ENCODE results near the gene CADM2. TPM values are rescaled to one million over a fixed set of nuclear protein-coding genes. Genes with fewer than 3 reads are reported as not detected.

CADM2 gene
- total RNA-seq, 1 experiment from 2014 or later = not detected

GRCh38 chr3:86073799-86074198 lies 1115.0 kb downstream of the CADM2 start:
- Histone ChIP-seq H2AFZ (ENCODE audit: low read depth, low read length, poor library complexity, severe bottlenecking) (no peak overlapping the region), H4K20me1 (ENCODE audit: insufficient read depth) (no peaks in the 10 kb centered on the region), H3K4me3 (replicated peaks in 1 of 2; ENCODE audit: low read depth in 1 of 2, low read length in 2 of 2) (no peak overlapping the region), H3K79me2 (ENCODE audit: insufficient read depth, low read length) (no peaks in the 10 kb centered on the region), H3K36me3 (ENCODE audit: control insufficient read depth in 1 of 2, insufficient read depth in 2 of 2, low read length in 2 of 2) (no peaks in the 10 kb centered on the region), H3K9me3 (ENCODE audit: control insufficient read depth in 1 of 2, insufficient read depth in 1 of 2, low read depth in 1 of 2, low read length in 2 of 2) (peaks cover 10 to 16% of the 10 kb centered on the region in 2 experiments; a peak in 3 of 4 replicates), H3K27me3 (ENCODE audit: insufficient read depth, low read length) (no peaks in the 10 kb centered on the region), H3K27ac (ENCODE audit: low read depth, low read length) (no peak overlapping the region), H3K9me2 (ENCODE audit: insufficient read depth) (no peaks in the 10 kb centered on the region), H3K9ac (ENCODE audit: low read length) (no peak overlapping the region), H3K4me1 (ENCODE audit: control insufficient read depth in 1 of 2, insufficient read depth in 2 of 2, low read length in 2 of 2) (no peaks in the 10 kb centered on the region), H3K4me2 (ENCODE audit: low read length) (no peak overlapping the region)
- BruUV-seq (replicated peaks) = no TSS peak
- TF ChIP-seq, protein P1, sequence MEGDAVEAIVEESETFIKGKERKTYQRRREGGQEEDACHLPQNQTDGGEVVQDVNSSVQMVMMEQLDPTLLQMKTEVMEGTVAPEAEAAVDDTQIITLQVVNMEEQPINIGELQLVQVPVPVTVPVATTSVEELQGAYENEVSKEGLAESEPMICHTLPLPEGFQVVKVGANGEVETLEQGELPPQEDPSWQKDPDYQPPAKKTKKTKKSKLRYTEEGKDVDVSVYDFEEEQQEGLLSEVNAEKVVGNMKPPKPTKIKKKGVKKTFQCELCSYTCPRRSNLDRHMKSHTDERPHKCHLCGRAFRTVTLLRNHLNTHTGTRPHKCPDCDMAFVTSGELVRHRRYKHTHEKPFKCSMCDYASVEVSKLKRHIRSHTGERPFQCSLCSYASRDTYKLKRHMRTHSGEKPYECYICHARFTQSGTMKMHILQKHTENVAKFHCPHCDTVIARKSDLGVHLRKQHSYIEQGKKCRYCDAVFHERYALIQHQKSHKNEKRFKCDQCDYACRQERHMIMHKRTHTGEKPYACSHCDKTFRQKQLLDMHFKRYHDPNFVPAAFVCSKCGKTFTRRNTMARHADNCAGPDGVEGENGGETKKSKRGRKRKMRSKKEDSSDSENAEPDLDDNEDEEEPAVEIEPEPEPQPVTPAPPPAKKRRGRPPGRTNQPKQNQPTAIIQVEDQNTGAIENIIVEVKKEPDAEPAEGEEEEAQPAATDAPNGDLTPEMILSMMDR (IDR thresholded peaks at IDR 0.05 in 2 of 3, conservative IDR thresholded peaks at IDR 0.05 in 1 of 3; ENCODE audit: borderline replicate concordance in 1 of 3, insufficient read depth in 1 of 3, low read depth in 2 of 3, low read length in 2 of 3) = no peak
- TF ChIP-seq CBX3 (IDR thresholded peaks at IDR 0.05; ENCODE audit: low read depth) = no peak
- TF ChIP-seq, protein P2, sequence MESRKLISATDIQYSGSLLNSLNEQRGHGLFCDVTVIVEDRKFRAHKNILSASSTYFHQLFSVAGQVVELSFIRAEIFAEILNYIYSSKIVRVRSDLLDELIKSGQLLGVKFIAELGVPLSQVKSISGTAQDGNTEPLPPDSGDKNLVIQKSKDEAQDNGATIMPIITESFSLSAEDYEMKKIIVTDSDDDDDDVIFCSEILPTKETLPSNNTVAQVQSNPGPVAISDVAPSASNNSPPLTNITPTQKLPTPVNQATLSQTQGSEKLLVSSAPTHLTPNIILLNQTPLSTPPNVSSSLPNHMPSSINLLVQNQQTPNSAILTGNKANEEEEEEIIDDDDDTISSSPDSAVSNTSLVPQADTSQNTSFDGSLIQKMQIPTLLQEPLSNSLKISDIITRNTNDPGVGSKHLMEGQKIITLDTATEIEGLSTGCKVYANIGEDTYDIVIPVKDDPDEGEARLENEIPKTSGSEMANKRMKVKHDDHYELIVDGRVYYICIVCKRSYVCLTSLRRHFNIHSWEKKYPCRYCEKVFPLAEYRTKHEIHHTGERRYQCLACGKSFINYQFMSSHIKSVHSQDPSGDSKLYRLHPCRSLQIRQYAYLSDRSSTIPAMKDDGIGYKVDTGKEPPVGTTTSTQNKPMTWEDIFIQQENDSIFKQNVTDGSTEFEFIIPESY (IDR thresholded peaks at IDR 0.05; ENCODE audit: extremely low read depth, insufficient replicate concordance, low read length) = no peak
- TF ChIP-seq SRF (IDR thresholded peaks at IDR 0.05; ENCODE audit: low read depth) = no peak
- TF ChIP-seq EZH2 (IDR thresholded peaks at IDR 0.05) = no peak
- no peak for TF ChIP-seq REST (IDR thresholded peaks at IDR 0.05; ENCODE audit: low read depth)
- TF ChIP-seq, protein P3, sequence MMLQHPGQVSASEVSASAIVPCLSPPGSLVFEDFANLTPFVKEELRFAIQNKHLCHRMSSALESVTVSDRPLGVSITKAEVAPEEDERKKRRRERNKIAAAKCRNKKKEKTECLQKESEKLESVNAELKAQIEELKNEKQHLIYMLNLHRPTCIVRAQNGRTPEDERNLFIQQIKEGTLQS (IDR thresholded peaks at IDR 0.05) = no peak
- TF ChIP-seq ZFX (IDR thresholded peaks at IDR 0.05) = no peak
- no peak for TF ChIP-seq TCF7L2 (IDR thresholded peaks at IDR 0.05; ENCODE audit: borderline replicate concordance, extremely low read depth, insufficient read depth, insufficient read length)
- no peak for TF ChIP-seq MAX (IDR thresholded peaks at IDR 0.05)
- TF ChIP-seq EGR1 (IDR thresholded peaks at IDR 0.05; ENCODE audit: low read depth) = no peak
- TF ChIP-seq POLR2A (IDR thresholded peaks at IDR 0.05; ENCODE audit: borderline replicate concordance, extremely low read depth, insufficient read depth, insufficient read length) = no peak
- TF ChIP-seq POLR2AphosphoS5 (IDR thresholded peaks at IDR 0.05; ENCODE audit: low read depth, low read length) = no peak
- no peak for TF ChIP-seq CEBPB (IDR thresholded peaks at IDR 0.05; ENCODE audit: low read depth)
- no peak for TF ChIP-seq JUND (IDR thresholded peaks at IDR 0.05)
- no peak for TF ChIP-seq SP1 (IDR thresholded peaks at IDR 0.05; ENCODE audit: low read depth)
- no peak for TF ChIP-seq RAD21 (IDR thresholded peaks at IDR 0.05; ENCODE audit: low read depth)
- TF ChIP-seq FOSL1 (IDR thresholded peaks at IDR 0.05; ENCODE audit: low read depth) = no peak
- TF ChIP-seq YY1 (IDR thresholded peaks at IDR 0.05; ENCODE audit: extremely low read depth, insufficient replicate concordance, low read depth, low read length) = no peak
- RAD21 ChIA-PET (ENCODE audit: low non-redundant PET in 1 of 2, low total read pairs in 2 of 2, uncharacterized antibody in 2 of 2, unreplicated experiment in 2 of 2) = no interaction called here
- no peak for DNase-seq (ENCODE audit: low read depth, low spot score)
- intact Hi-C loops (cut with micrococcal nuclease) = loop anchor here (10.0 kb wide), 1 partner anchor 59 kb away; no protein-coding TSS in a partner anchor
- POLR2A ChIA-PET = no interaction called here
- CTCF ChIA-PET = no interaction called here
- ATAC-seq = no peak
